Osteocyte (in vitro differentiated cells): ENCODE results near the gene ARHGEF26. TPM values are rescaled to one million over a fixed set of nuclear protein-coding genes. Genes with fewer than 3 reads are reported as not detected.
A peak's percentile ranks its signal among the peaks of the same experiment; 100 is the strongest.

Experiments used
- DNase-seq: peaks from one replicate; pipeline ENCODE4 v3.0.0; 2021; ENCODE audit warnings: mixed read lengths; ENCODE audit not compliant: unreplicated experiment; ENCODE audit errors: extremely low spot score
- H3K27ac Mint-ChIP-seq: one replicate; pipeline ENCODE4 v1.8.0; 2021; ENCODE audit warnings: mild to moderate bottlenecking, mixed read lengths; ENCODE audit not compliant: unreplicated experiment
- H3K27me3 Mint-ChIP-seq: one replicate; pipeline ENCODE4 v1.8.0; 2021; ENCODE audit warnings: mixed read lengths; ENCODE audit not compliant: unreplicated experiment
- H3K36me3 Mint-ChIP-seq: one replicate; pipeline ENCODE4 v1.8.0; 2021; ENCODE audit warnings: mixed read lengths; ENCODE audit not compliant: unreplicated experiment
- H3K4me1 Mint-ChIP-seq: one replicate; pipeline ENCODE4 v1.8.0; 2021; ENCODE audit warnings: mixed read lengths; ENCODE audit not compliant: unreplicated experiment
- H3K4me3 Mint-ChIP-seq: one replicate; pipeline ENCODE4 v1.8.0; 2021; ENCODE audit warnings: mild to moderate bottlenecking, moderate library complexity, mixed read lengths; ENCODE audit not compliant: unreplicated experiment
- H3K9me3 Mint-ChIP-seq: one replicate; pipeline ENCODE4 v1.8.0; 2021; ENCODE audit warnings: mixed read lengths; ENCODE audit not compliant: unreplicated experiment
- CTCF ChIP-seq: fragments of 200-600 bp; sonication (generic); IDR thresholded peaks from 2 replicates; pipeline ENCODE4 v1.5.0; 2021; ENCODE audit warnings: antibody characterized with exemption, mild to moderate bottlenecking, moderate library complexity
- long read RNA-seq: library from polyadenylated mRNA; unstranded; transcript quantifications from one replicate; pipeline ENCODE4 v2.0.0, GENCODE V29; 2021
- total RNA-seq: library from RNA; stranded (reverse); gene quantifications from 2 replicates; pipeline ENCODE4 v1.2.1, GENCODE V29; 2021

Gene ARHGEF26
- total RNA-seq, result 5.4 and 5.5 TPM in 2 replicates
- long read RNA-seq, partial matches to known transcripts, result 1 of 2 reads
- long read RNA-seq, other reads (novel, unspliced or antisense), result 1 of 2 reads

DNA sequence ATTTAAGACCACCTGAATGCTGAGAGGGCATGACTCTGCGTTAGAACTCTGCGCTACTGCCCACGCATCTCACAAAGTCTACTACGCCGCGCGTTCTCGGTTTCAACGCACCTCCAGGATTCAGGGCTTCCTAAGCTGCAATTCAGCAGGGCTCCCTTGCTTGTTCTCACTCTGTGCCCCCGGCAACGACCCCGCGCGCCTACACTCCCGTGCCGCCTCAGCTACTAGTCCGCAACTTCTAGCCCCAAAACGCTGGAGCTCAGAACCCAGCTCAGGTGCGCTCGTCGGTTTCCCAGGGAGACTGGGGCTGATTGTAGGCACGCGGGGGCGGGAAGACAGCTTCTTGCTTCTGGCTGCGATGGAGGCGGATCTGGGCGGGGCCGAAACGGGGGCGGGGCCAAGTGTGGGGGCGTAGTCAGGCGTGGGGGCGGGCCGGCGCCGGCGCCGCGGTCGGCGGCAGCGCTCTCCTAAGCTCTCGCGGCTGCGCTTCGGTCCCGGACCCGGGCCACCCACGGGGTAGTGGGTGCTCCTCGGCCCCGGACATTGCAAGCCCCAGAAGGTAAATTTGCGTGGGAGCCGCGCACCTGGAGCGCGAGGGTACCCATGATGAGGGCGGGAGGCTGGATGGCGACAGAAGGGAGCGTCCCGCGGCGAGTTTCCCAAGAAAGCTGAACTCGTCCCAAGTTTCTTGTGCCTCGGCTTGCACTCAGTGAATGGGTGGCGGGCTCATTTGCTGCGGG lies at the start of gene ARHGEF26:
Gene ARHGEF26, plus strand, starts transcription at position 430 of the 740 bp plus-strand sequence. CDS start 603 bp downstream, outside the sequence.
- peak within 1 kb of the TSS; percentile 93 for H3K4me3 Mint-ChIP-seq
- TF ChIP-seq CTCF, result no peak
- H3K27ac Mint-ChIP-seq, result peak within 1 kb of the TSS; percentile 20
- H3K27me3 Mint-ChIP-seq, result peaks cover 8% of the 10 kb centered on the region
- H3K9me3 Mint-ChIP-seq, result no peaks in the 10 kb centered on the region
- H3K4me1 Mint-ChIP-seq, result peaks cover 37% of the 10 kb centered on the region
- H3K36me3 Mint-ChIP-seq, result no peaks in the 10 kb centered on the region
- peak; percentile 91 for DNase-seq

- Mint-ChIP-seq H3K9me3 (peaks cover 10% of the 10 kb centered on the region), H3K27me3 (peaks cover 6% of the 10 kb centered on the region)
- no peak for TF ChIP-seq CTCF
These were observed 46.2 kb upstream of the ARHGEF26 start for GRCh38 chr3:154074966-154075365.

GRCh38 chr3:154078672-154079071 lies 42.5 kb upstream of the ARHGEF26 start:
- Mint-ChIP-seq H3K27ac (no peak overlapping the region), H3K27me3 (peaks cover 3% of the 10 kb centered on the region), H3K4me3 (no peak overlapping the region), H3K4me1 (no peaks in the 10 kb centered on the region), H3K9me3 (peaks cover 1% of the 10 kb centered on the region), H3K36me3 (no peaks in the 10 kb centered on the region)
- no peak for TF ChIP-seq CTCF
- no peak for DNase-seq

More at GRCh38 chr3:154074966-154075365, 46.2 kb upstream of the ARHGEF26 start:
- Mint-ChIP-seq H3K4me3 (no peak overlapping the region), H3K27ac (no peak overlapping the region), H3K4me1 (no peaks in the 10 kb centered on the region), H3K36me3 (no peaks in the 10 kb centered on the region)
- DNase-seq, result no peak

DNA sequence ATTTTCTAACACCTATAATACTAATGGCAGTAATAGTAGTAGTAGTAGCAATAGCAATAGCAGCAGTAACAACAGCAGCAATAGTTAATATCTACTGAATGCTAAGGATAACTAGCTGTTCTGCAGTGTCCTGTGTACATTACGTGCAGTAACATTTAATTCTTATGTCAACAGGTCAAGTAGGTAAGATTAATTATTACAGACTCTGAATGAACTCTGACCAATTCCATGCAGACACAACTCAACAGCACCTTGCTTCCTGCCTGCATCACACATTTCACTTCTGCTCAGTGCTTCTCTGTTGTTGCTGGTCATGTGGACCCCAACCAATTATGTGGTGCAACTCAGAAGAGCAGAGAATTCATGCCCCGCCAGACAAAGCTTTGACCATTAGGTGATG lies 39.9 kb upstream of the ARHGEF26 start:
- no peak for TF ChIP-seq CTCF
- Mint-ChIP-seq H3K27ac (no peak overlapping the region), H3K4me3 (no peak overlapping the region), H3K27me3 (peaks cover 5% of the 10 kb centered on the region), H3K9me3 (no peaks in the 10 kb centered on the region), H3K36me3 (no peaks in the 10 kb centered on the region), H3K4me1 (no peaks in the 10 kb centered on the region)
- no peak for DNase-seq

DNA sequence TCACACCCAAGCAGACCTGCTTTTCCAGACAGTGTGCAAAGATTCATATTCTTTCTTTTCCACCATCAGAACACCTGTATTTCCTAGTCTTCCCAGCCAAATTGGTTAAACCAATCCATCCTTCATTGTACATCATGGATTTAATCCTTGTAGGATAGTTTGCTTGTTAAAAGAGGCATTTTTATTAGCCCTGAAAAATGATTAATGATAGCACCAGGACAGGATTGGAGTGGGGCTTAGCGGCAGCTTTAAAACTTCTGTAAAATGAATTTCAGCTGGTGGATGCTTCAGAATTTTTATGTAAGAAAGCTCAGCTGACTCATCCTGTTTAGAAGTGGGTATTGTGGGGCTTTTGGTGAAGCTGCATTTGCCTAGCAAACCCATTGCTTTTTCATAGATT lies 36.1 kb upstream of the ARHGEF26 start:
- no peak for DNase-seq
- TF ChIP-seq CTCF, result no peak
- no peaks in the 10 kb centered on the region for H3K36me3 Mint-ChIP-seq
- no peaks in the 10 kb centered on the region for H3K9me3 Mint-ChIP-seq
- H3K27me3 Mint-ChIP-seq, result peaks cover 2% of the 10 kb centered on the region
- no peak overlapping the region for H3K4me3 Mint-ChIP-seq
- H3K27ac Mint-ChIP-seq, result no peak overlapping the region
- H3K4me1 Mint-ChIP-seq, result peaks cover 4% of the 10 kb centered on the region
